Neural cell (in vitro differentiated cells): ENCODE results near the gene SMCHD1. TPM values are rescaled to one million over a fixed set of nuclear protein-coding genes. Genes with fewer than 3 reads are reported as not detected.

Experiments used
- H2AFZ ChIP-seq: fragments of 200-600, 300-800 bp; sonication (generic), shearing (Covaris generic); 2 replicates; pipeline ENCODE4 v1.6.0; 2014; ENCODE audit warnings: low read depth, mild to moderate bottlenecking, antibody characterized with exemption, low read length, moderate library complexity
- H3F3A ChIP-seq: fragments of 200-600 bp; shearing (Covaris generic); 2 replicates; pipeline ENCODE4 v1.6.1; 2016; ENCODE audit warnings: mild to moderate bottlenecking, moderate library complexity, mixed read lengths, antibody characterized with exemption, low read length; ENCODE audit not compliant: insufficient read depth, poor library complexity, severe bottlenecking
- H3K27ac ChIP-seq: fragments of 200-600, 300-800 bp; sonication (generic), shearing (Covaris generic); 2 replicates; pipeline ENCODE4 v1.5.1; 2014; ENCODE audit warnings: mild to moderate bottlenecking, low read length, moderate library complexity
- H3K27me3 ChIP-seq: fragments of 300-800, 200-600 bp; sonication (generic), shearing (Covaris generic); 2 replicates; pipeline ENCODE4 v1.6.0; 2014; ENCODE audit warnings: mild to moderate bottlenecking, low read depth, low read length, moderate library complexity; ENCODE audit not compliant: insufficient read depth
- H3K36me3 ChIP-seq: fragments of 300-800, 200-600 bp; sonication (generic), shearing (Covaris generic); 2 replicates; pipeline ENCODE4 v1.5.1; 2014; ENCODE audit warnings: mild to moderate bottlenecking, antibody characterized with exemption, low read length, moderate library complexity; ENCODE audit not compliant: insufficient read depth
- H3K4me2 ChIP-seq: fragments of 300-800, 200-600 bp; sonication (generic), shearing (Covaris generic); 2 replicates; pipeline ENCODE4 v1.6.0; 2014; ENCODE audit warnings: mild to moderate bottlenecking, low read length
- H3K4me3 ChIP-seq: fragments of 300-800, 200-600 bp; sonication (generic), shearing (Covaris generic); 2 replicates; pipeline ENCODE4 v1.5.1; 2014; ENCODE audit warnings: mild to moderate bottlenecking, low read length, moderate library complexity
- H3K79me2 ChIP-seq: fragments of 200-600 bp; shearing (Covaris generic); replicated peaks from 2 replicates; pipeline ENCODE4 v1.6.0; 2014; ENCODE audit warnings: mild to moderate bottlenecking, low read length, moderate library complexity; ENCODE audit not compliant: insufficient read depth
- H3K9ac ChIP-seq: fragments of 300-800, 200-600 bp; sonication (generic), shearing (Covaris generic); 2 replicates; pipeline ENCODE4 v1.6.1; 2016; ENCODE audit warnings: mild to moderate bottlenecking, low read length, mixed read lengths
- H3K9me2 ChIP-seq: fragments of 200-600 bp; shearing (Covaris generic); 2 replicates; pipeline ENCODE4 v1.6.1; 2016; ENCODE audit warnings: mild to moderate bottlenecking, low read length, mixed read lengths; ENCODE audit not compliant: insufficient read depth
- H3K9me3 ChIP-seq: fragments of 200-600, 300-800 bp; sonication (generic), shearing (Covaris generic); 2 replicates; pipeline ENCODE4 v1.6.1; 2016; ENCODE audit warnings: mild to moderate bottlenecking, mixed run types, low read length, moderate library complexity, mixed read lengths
- H4K20me1 ChIP-seq: fragments of 200-600 bp; shearing (Covaris generic); 2 replicates; pipeline ENCODE4 v1.6.1; 2016; ENCODE audit warnings: mild to moderate bottlenecking, mixed run types; ENCODE audit not compliant: insufficient read depth
- EP300 ChIP-seq: fragments of 450-650 bp; conservative IDR thresholded peaks from 2 replicates; pipeline ENCODE4 v1.6.1; 2014; ENCODE audit warnings: antibody characterized with exemption, mild to moderate bottlenecking, moderate library complexity; ENCODE audit not compliant: poor library complexity, severe bottlenecking
- EZH2 ChIP-seq: fragments of 200-600, 300-800 bp; shearing (Covaris generic), sonication (generic); IDR thresholded peaks from 2 replicates; pipeline ENCODE4 v1.6.1; 2014; ENCODE audit warnings: antibody characterized with exemption, low read length, borderline replicate concordance, mild to moderate bottlenecking; ENCODE audit not compliant: insufficient read depth, poor library complexity, severe bottlenecking
- MXI1 ChIP-seq: fragments of 450-650 bp; conservative IDR thresholded peaks from 2 replicates; pipeline ENCODE4 v1.6.1; 2014; ENCODE audit warnings: antibody characterized with exemption, mild to moderate bottlenecking; ENCODE audit not compliant: poor library complexity, severe bottlenecking
- POLR2AphosphoS5 ChIP-seq: IDR thresholded peaks from 2 replicates; pipeline ENCODE4 v1.6.1; 2012
- RAD21 ChIP-seq: fragments of 450-650 bp; conservative IDR thresholded peaks from 2 replicates; pipeline ENCODE4 v1.6.1; 2014; ENCODE audit warnings: antibody characterized with exemption, mild to moderate bottlenecking, moderate library complexity
- SMC3 ChIP-seq: fragments of 450-650 bp; conservative IDR thresholded peaks from 2 replicates; pipeline ENCODE4 v1.6.1; 2014; ENCODE audit warnings: antibody characterized with exemption, mild to moderate bottlenecking, moderate library complexity; ENCODE audit not compliant: poor library complexity
- TAF1 ChIP-seq: IDR thresholded peaks from 2 replicates; pipeline ENCODE4 v1.6.1; 2012; ENCODE audit warnings: low read depth
- polyA plus RNA-seq: library from polyadenylated mRNA; depleted of rRNA; stranded (reverse); fragments of >200 nt; gene quantifications from 2 replicates; pipeline ENCODE4 v1.2.3, GENCODE V29; 2014
- TF ChIP-seq, protein P1 (sequence below): IDR thresholded peaks from 2 replicates; pipeline ENCODE4 v1.6.1; 2012; ENCODE audit warnings: borderline replicate concordance
- TF ChIP-seq, protein P2 (sequence below): fragments of 450-650 bp; IDR thresholded peaks from 2 replicates; pipeline ENCODE4 v1.5.1; 2014; ENCODE audit warnings: antibody characterized with exemption, mild to moderate bottlenecking, moderate library complexity; ENCODE audit not compliant: poor library complexity, severe bottlenecking

The SMCHD1 gene
- polyA plus RNA-seq, 1 donor from 2014 or later, result 49.4 TPM

DNA sequence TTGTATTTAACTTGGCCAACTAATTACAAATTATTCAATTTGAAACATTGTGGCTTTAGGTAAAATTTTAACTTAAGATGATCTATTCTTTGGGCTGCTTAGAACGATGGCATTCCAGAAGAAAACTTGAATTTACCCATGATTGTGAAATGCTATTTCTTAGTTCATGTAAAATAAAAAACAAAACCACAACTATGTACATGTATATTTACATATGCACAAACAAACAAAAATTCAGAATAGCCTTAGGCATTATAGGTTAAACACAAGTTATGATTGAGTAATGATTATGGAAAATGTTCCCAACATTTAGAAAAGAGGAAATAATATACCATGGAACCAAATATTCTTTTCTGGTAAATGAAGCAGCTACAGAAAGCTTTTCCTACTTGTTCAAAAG is 3.5 kb upstream of the SMCHD1 start:
- Histone ChIP-seq H3K79me2 (no peaks in the 10 kb centered on the region), H3K36me3 (no peaks in the 10 kb centered on the region), H3K9me2 (no peaks in the 10 kb centered on the region), H3K27ac (no peak overlapping the region), H3F3A (no peaks in the 10 kb centered on the region), H3K9me3 (no peaks in the 10 kb centered on the region), H3K4me3 (no peak overlapping the region), H4K20me1 (no peaks in the 10 kb centered on the region), H3K27me3 (no peaks in the 10 kb centered on the region), H3K9ac (no peak overlapping the region), H3K4me2 (no peak overlapping the region), H2AFZ (no peak overlapping the region)
- TF ChIP-seq TAF1 (no peak), RAD21 (no peak), EP300 (no peak), POLR2AphosphoS5 (no peak), EZH2 (no peak), MXI1 (no peak), SMC3 (no peak)
- TF ChIP-seq, protein P1, sequence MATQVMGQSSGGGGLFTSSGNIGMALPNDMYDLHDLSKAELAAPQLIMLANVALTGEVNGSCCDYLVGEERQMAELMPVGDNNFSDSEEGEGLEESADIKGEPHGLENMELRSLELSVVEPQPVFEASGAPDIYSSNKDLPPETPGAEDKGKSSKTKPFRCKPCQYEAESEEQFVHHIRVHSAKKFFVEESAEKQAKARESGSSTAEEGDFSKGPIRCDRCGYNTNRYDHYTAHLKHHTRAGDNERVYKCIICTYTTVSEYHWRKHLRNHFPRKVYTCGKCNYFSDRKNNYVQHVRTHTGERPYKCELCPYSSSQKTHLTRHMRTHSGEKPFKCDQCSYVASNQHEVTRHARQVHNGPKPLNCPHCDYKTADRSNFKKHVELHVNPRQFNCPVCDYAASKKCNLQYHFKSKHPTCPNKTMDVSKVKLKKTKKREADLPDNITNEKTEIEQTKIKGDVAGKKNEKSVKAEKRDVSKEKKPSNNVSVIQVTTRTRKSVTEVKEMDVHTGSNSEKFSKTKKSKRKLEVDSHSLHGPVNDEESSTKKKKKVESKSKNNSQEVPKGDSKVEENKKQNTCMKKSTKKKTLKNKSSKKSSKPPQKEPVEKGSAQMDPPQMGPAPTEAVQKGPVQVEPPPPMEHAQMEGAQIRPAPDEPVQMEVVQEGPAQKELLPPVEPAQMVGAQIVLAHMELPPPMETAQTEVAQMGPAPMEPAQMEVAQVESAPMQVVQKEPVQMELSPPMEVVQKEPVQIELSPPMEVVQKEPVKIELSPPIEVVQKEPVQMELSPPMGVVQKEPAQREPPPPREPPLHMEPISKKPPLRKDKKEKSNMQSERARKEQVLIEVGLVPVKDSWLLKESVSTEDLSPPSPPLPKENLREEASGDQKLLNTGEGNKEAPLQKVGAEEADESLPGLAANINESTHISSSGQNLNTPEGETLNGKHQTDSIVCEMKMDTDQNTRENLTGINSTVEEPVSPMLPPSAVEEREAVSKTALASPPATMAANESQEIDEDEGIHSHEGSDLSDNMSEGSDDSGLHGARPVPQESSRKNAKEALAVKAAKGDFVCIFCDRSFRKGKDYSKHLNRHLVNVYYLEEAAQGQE, result no peak
- TF ChIP-seq, protein P2, sequence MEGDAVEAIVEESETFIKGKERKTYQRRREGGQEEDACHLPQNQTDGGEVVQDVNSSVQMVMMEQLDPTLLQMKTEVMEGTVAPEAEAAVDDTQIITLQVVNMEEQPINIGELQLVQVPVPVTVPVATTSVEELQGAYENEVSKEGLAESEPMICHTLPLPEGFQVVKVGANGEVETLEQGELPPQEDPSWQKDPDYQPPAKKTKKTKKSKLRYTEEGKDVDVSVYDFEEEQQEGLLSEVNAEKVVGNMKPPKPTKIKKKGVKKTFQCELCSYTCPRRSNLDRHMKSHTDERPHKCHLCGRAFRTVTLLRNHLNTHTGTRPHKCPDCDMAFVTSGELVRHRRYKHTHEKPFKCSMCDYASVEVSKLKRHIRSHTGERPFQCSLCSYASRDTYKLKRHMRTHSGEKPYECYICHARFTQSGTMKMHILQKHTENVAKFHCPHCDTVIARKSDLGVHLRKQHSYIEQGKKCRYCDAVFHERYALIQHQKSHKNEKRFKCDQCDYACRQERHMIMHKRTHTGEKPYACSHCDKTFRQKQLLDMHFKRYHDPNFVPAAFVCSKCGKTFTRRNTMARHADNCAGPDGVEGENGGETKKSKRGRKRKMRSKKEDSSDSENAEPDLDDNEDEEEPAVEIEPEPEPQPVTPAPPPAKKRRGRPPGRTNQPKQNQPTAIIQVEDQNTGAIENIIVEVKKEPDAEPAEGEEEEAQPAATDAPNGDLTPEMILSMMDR, result no peak

DNA sequence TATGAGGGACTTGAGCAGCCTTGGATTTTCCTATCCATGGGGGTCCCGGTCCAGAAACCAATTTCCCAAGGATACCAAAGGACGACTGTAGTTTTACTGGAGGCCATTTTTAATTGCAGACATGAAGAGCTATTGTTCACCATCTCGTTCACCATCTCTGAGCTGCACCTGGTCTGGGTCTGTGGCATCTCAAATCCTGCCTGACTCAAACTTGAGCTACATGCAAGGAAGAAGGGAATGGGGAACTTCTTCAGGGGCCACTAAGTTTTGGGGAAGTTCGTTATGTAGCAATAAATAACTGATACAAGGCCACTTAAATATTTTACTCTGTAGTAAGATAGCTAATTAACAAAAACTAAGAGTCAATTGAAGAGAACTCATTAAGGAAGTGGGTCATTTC is 2.1 kb upstream of the SMCHD1 start:
- no peak overlapping the region for H3K4me2 ChIP-seq
- no peaks in the 10 kb centered on the region for H3K27me3 ChIP-seq

More for the DNA sequence above, 2.1 kb upstream of the SMCHD1 start:
- Histone ChIP-seq H3K4me3 (no peak overlapping the region), H3K9ac (no peak overlapping the region), H3K36me3 (no peaks in the 10 kb centered on the region), H3K9me3 (no peaks in the 10 kb centered on the region), H3F3A (no peaks in the 10 kb centered on the region), H3K79me2 (peaks cover 14% of the 10 kb centered on the region), H2AFZ (no peak overlapping the region), H3K27ac (no peak overlapping the region), H3K9me2 (no peaks in the 10 kb centered on the region), H4K20me1 (no peaks in the 10 kb centered on the region)
- TF ChIP-seq TAF1 (no peak), EZH2 (no peak), SMC3 (no peak), POLR2AphosphoS5 (no peak), MXI1 (no peak), EP300 (no peak), RAD21 (no peak)
- TF ChIP-seq, protein P1, result no peak
- TF ChIP-seq, protein P2, result no peak
